ENCODE data around the gene ARHGEF11.
A peak's percentile ranks its signal among the peaks of the same experiment; 100 is the strongest.
"Not testable (repeated sequence)": the region's sequence is repeated elsewhere in the genome, so short reads cannot be mapped to it uniquely, and the experiment has no call there.

Gene ARHGEF11

GRCh38 chr1:156931211-156931952 is 114.2 kb downstream of the ARHGEF11 start:
- DNase-seq (ENCODE audit: low read depth in 2 of 2) = no peak

- DNase-seq (ENCODE audit: low read depth in 2 of 2) = no peak
Observed at GRCh38 chr1:156930483-156930882, 115.1 kb downstream of the ARHGEF11 start.

GRCh38 chr1:156929596-156930238 is 115.8 kb downstream of the ARHGEF11 start:
- DNase-seq (ENCODE audit: low read depth in 2 of 2) = no peak

- no peak for DNase-seq (ENCODE audit: low read depth in 2 of 2)
Observed at GRCh38 chr1:156928043-156928602, 117.4 kb downstream of the ARHGEF11 start.

- peak; percentile 46 to 52 for DNase-seq (ENCODE audit: low read depth in 2 of 2)
Observed at GRCh38 chr1:156927215-156928042, 118.1 kb downstream of the ARHGEF11 start.

GRCh38 chr1:156926695-156927094 is 118.8 kb downstream of the ARHGEF11 start:
- not testable (repeated sequence) for DNase-seq (ENCODE audit: low read depth in 2 of 2)

- peak; percentile 55 to 66 for DNase-seq (ENCODE audit: low read depth in 2 of 2)
Observed at GRCh38 chr1:156926175-156926574, 119.4 kb downstream of the ARHGEF11 start.

GRCh38 chr1:156925154-156926010 is 120.2 kb downstream of the ARHGEF11 start:
- no peak for DNase-seq (ENCODE audit: low read depth in 2 of 2)

- DNase-seq (ENCODE audit: low read depth in 2 of 2) = no peak
Observed at GRCh38 chr1:156924478-156925153, 120.9 kb downstream of the ARHGEF11 start.

- no peak for DNase-seq (ENCODE audit: low read depth in 2 of 2)
Observed at GRCh38 chr1:156923670-156924477, 121.7 kb downstream of the ARHGEF11 start.

- no peak for DNase-seq (ENCODE audit: low read depth in 2 of 2)
Observed at GRCh38 chr1:156922986-156923669, 122.4 kb downstream of the ARHGEF11 start.

- DNase-seq (ENCODE audit: low read depth in 2 of 2) = no peak
Observed at GRCh38 chr1:156921053-156921529, 124.5 kb downstream of the ARHGEF11 start.

- peak; percentile 62 to 65 for DNase-seq (ENCODE audit: low read depth in 2 of 2)
Observed at GRCh38 chr1:156920233-156921052, 125.1 kb downstream of the ARHGEF11 start, which contains the start of gene LRRC71. LRRC71 (plus strand) TSS chr1:156920632; CDS start chr1:156920804, 172 bp downstream.

GRCh38 chr1:156914440-156914856 is 131.1 kb downstream of the ARHGEF11 start:
- DNase-seq (ENCODE audit: low read depth in 2 of 2) = no peak

- DNase-seq (ENCODE audit: low read depth in 2 of 2) = no peak
Observed at GRCh38 chr1:156913809-156914387, 131.6 kb downstream of the ARHGEF11 start.

GRCh38 chr1:156912861-156913808 is 132.4 kb downstream of the ARHGEF11 start:
- no peak for DNase-seq (ENCODE audit: low read depth in 2 of 2)
